Mesothelial cell of epicardium (in vitro differentiated cells): ENCODE results near the gene HSD17B4. TPM values are rescaled to one million over a fixed set of nuclear protein-coding genes. Genes with fewer than 3 reads are reported as not detected.
A peak's percentile ranks its signal among the peaks of the same experiment; 100 is the strongest.
"Not testable (repeated sequence)": the region's sequence is repeated elsewhere in the genome, so short reads cannot be mapped to it uniquely, and the experiment has no call there.

Experiments
- DNase-seq, 2 experiments: peaks; one replicate each; pipeline ENCODE4 v3.0.0; 2021; ENCODE audit warnings: low spot score in 2 of 2; ENCODE audit not compliant: unreplicated experiment in 2 of 2
- H3K27ac Mint-ChIP-seq: 2 replicates; pipeline ENCODE4 v1.8.0; 2021; ENCODE audit warnings: mixed read lengths
- H3K27me3 Mint-ChIP-seq: 2 replicates; pipeline ENCODE4 v1.8.0; 2021; ENCODE audit warnings: low read depth, mixed read lengths
- H3K36me3 Mint-ChIP-seq: 2 replicates; pipeline ENCODE4 v1.8.0; 2021; ENCODE audit warnings: mixed read lengths
- H3K4me1 Mint-ChIP-seq: 2 replicates; pipeline ENCODE4 v1.8.0; 2021; ENCODE audit warnings: mixed read lengths
- H3K4me3 Mint-ChIP-seq: 2 replicates; pipeline ENCODE4 v1.8.0; 2021; ENCODE audit warnings: mild to moderate bottlenecking, moderate library complexity, mixed read lengths
- H3K9me3 Mint-ChIP-seq: 2 replicates; pipeline ENCODE4 v1.8.0; 2021; ENCODE audit warnings: mixed read lengths
- CTCF ChIP-seq: fragments of 200-600 bp; sonication (generic); IDR thresholded peaks from one replicate; pipeline ENCODE4 v1.5.0; 2021; ENCODE audit warnings: antibody characterized with exemption; ENCODE audit not compliant: unreplicated experiment
- total RNA-seq: library from RNA; stranded (reverse); gene quantifications from 3 replicates; pipeline ENCODE4 v1.2.1, GENCODE V29; 2021

HSD17B4 gene
- total RNA-seq, 1 donor from 2014 or later, result 146 TPM

GRCh38 chr5:119409235-119409815 is 43.0 kb upstream of the HSD17B4 start:
- Mint-ChIP-seq H3K4me3 (no peak overlapping the region), H3K27me3 (peaks cover 7% of the 10 kb centered on the region), H3K9me3 (peaks cover 3% of the 10 kb centered on the region), H3K36me3 (no peaks in the 10 kb centered on the region), H3K4me1 (peaks cover 18% of the 10 kb centered on the region), H3K27ac (no peak overlapping the region)
- TF ChIP-seq CTCF, result no peak
- DNase-seq, result no peak

- no peak overlapping the region for H3K4me3 Mint-ChIP-seq
- H3K36me3 Mint-ChIP-seq, result no peaks in the 10 kb centered on the region
- H3K9me3 Mint-ChIP-seq, result peaks cover 5% of the 10 kb centered on the region
- no peak overlapping the region for H3K27ac Mint-ChIP-seq
- H3K27me3 Mint-ChIP-seq, result peaks cover 7% of the 10 kb centered on the region
- H3K4me1 Mint-ChIP-seq, result peaks cover 18% of the 10 kb centered on the region
- no peak for DNase-seq
- no peak for TF ChIP-seq CTCF
These were observed 41.7 kb upstream of the HSD17B4 start for GRCh38 chr5:119410448-119411159.

- H3K4me3 Mint-ChIP-seq, result peak overlapping the region; percentile 85
- peak overlapping the region; percentile 97 for H3K27ac Mint-ChIP-seq
- peak in 1 of 2 experiments; percentile 49 for DNase-seq
- H3K27me3 Mint-ChIP-seq, result peaks cover under 1% of the 10 kb centered on the region
- H3K4me1 Mint-ChIP-seq, result peaks cover 18% of the 10 kb centered on the region
- peak; percentile 92 for TF ChIP-seq CTCF
- no peaks in the 10 kb centered on the region for H3K36me3 Mint-ChIP-seq
- H3K9me3 Mint-ChIP-seq, result peaks cover 5% of the 10 kb centered on the region
These were observed 40.7 kb upstream of the HSD17B4 start for GRCh38 chr5:119411361-119412278.

- Mint-ChIP-seq H3K27me3 (no peaks in the 10 kb centered on the region), H3K27ac (no peak overlapping the region), H3K4me1 (peaks cover 22% of the 10 kb centered on the region), H3K4me3 (peak overlapping the region; percentile 85), H3K9me3 (peaks cover 5% of the 10 kb centered on the region), H3K36me3 (no peaks in the 10 kb centered on the region)
- no peak for TF ChIP-seq CTCF
- DNase-seq, result no peak
These were observed 39.7 kb upstream of the HSD17B4 start for GRCh38 chr5:119412279-119413227.

GRCh38 chr5:119414124-119414734 is 38.1 kb upstream of the HSD17B4 start:
- H3K27ac Mint-ChIP-seq, H3K36me3 Mint-ChIP-seq, H3K4me3 Mint-ChIP-seq, H3K9me3 Mint-ChIP-seq, H3K27me3 Mint-ChIP-seq, DNase-seq: not testable (repeated sequence)
- H3K4me1 Mint-ChIP-seq, result peaks cover 32% of the 10 kb centered on the region
